Right lobe of liver (tissue), 4 donors: ENCODE data around the gene ANO7.

Experiments
- POLR2A ChIP-seq: fragments of 450-650 bp; IDR thresholded peaks from one replicate; pipeline ENCODE4 v1.6.1; 2017; ENCODE audit warnings: antibody characterized with exemption, mild to moderate bottlenecking
- TF ChIP-seq, protein P1 (sequence below), 4 donors: fragments of 200-600 bp in 3 of 4; fragments of 450-650 bp in 1 of 4; IDR thresholded peaks; one replicate each; pipeline versions ENCODE4 v1.5.1 to v1.8.0; 2016 to 2022; ENCODE audit warnings: antibody characterized with exemption in 4 of 4, mild to moderate bottlenecking in 2 of 4
- donor health status: DM: no; HTN: no; CAD: no.
- donor health status: DM: no; HTN: no; CAD: no.
- donor health status: DM: no; HTN: yes; CAD: no.

GRCh38 chr2:241184901-241185300 lies 3.6 kb upstream of the ANO7 start:
- TF ChIP-seq, protein P1, sequence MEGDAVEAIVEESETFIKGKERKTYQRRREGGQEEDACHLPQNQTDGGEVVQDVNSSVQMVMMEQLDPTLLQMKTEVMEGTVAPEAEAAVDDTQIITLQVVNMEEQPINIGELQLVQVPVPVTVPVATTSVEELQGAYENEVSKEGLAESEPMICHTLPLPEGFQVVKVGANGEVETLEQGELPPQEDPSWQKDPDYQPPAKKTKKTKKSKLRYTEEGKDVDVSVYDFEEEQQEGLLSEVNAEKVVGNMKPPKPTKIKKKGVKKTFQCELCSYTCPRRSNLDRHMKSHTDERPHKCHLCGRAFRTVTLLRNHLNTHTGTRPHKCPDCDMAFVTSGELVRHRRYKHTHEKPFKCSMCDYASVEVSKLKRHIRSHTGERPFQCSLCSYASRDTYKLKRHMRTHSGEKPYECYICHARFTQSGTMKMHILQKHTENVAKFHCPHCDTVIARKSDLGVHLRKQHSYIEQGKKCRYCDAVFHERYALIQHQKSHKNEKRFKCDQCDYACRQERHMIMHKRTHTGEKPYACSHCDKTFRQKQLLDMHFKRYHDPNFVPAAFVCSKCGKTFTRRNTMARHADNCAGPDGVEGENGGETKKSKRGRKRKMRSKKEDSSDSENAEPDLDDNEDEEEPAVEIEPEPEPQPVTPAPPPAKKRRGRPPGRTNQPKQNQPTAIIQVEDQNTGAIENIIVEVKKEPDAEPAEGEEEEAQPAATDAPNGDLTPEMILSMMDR (IDR thresholded peaks at IDR 0.05) = no peak
- TF ChIP-seq POLR2A = no peak
